GM15510 (cell line): ENCODE measurements around the gene INTS6.

Experiments used
- POLR2A ChIP-seq: IDR thresholded peaks from 3 replicates; pipeline ENCODE4 v1.6.1; 2011; ENCODE audit warnings: borderline replicate concordance; ENCODE audit not compliant: insufficient read length; ENCODE audit errors: extremely low read depth

Gene INTS6

GRCh38 chr13:51346397-51346796, 106.4 kb downstream of the INTS6 start:
- no peak for TF ChIP-seq POLR2A

GRCh38 chr13:51343475-51343874, 109.4 kb downstream of the INTS6 start:
- TF ChIP-seq POLR2A = no peak

- TF ChIP-seq POLR2A = no peak
Observed at GRCh38 chr13:51342706-51343105, 110.1 kb downstream of the INTS6 start.

DNA sequence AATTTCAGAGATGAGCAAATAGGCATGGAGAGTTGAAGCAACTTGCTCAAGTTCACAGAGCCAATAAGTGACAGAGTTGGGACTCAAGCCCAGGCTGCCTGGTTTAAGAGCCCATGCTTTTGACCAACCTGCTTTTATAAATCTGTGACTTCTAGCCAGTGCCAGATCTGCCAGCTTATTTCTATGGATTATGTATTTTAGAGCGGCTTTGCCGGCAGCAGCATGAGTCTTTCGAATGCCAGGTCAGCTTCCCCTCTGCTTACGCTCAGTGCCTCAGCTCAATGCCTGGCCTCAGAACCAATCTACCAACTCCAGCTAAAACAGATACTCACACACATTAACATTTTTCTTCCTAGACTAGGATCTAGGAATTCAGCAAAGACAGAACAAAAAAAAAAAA, 111.0 kb downstream of the INTS6 start:
- no peak for TF ChIP-seq POLR2A

- no peak for TF ChIP-seq POLR2A
Observed at GRCh38 chr13:51341232-51341631, 111.6 kb downstream of the INTS6 start.

DNA sequence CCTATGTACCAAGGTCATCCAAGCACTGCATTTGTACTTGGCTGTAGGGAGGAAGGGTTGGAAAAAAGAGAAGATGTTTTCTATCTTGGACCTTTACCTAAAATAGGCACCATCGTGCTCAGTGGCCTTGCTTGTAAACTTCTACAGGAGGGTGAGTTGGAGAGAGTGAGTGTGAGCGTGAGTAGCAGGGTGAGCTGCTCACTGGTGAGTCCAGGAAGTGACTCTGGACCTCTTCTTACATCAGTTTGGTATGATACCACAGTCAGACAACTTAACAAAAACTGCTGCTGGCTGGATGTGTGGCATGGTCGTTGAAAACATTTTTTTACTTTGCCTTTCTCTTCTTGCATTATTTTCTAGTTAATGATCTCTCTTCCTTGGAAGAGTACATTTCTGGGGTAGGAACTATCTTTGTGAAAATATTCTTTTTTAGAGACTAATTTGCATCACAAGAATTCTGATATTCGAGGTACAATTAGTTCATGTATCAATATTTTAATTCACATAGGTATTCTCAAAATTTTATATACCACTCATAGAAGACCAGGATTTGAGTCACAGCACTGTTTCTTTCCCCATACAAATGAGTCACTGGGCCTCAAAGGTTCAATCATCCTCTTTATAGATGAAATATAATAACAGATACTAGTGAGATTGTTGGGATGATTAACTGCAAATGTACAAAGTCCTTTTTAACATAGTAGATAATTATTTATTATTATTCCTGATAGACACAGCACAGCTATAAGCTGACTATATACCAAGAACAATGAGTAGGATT, 112.7 kb downstream of the INTS6 start:
- no peak for TF ChIP-seq POLR2A

GRCh38 chr13:51339354-51339753, 113.5 kb downstream of the INTS6 start, which contains the start of gene SERPINE3:
Gene SERPINE3 (plus strand): TSS chr13:51339691. CDS start chr13:51341092, 1,401 bp downstream.
- no peak for TF ChIP-seq POLR2A

GRCh38 chr13:51336746-51337145, 116.1 kb downstream of the INTS6 start:
- TF ChIP-seq POLR2A = no peak

DNA sequence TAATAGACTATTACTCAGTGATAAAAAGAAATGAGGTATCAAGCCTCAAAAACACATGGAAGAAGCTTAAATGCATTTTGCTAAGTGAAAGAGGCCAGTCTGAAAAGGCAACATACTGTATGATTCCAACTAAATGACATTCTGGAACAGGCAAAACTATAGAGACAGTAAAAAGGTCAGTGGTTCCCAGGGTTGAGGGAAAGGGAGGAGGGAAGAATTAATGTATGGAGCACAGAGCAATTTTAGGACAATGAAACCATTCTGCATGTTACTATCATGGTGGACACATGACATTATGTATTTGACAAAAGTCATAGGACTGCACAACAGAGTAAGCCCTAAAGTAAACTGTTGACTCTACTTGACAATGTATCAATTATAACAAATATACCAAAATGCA, 119.0 kb downstream of the INTS6 start:
- no peak for TF ChIP-seq POLR2A

DNA sequence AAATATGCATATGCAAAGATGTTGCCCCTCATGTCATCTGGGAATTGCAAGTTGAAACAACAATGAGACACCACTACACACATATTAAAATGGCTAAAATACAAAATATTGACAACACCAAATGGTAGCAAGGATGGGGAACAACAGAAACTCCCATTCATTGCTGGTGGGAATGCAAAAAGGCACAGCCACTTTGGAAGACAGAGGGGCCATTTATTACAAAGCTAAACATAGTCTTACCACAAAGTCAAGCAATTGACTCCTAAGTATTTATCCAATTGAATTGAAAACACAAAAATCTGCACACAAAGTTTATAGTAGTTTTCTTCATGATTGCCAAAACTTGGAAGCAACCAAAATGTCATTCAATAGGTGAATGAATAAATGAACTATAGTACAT, 119.4 kb downstream of the INTS6 start:
- no peak for TF ChIP-seq POLR2A

DNA sequence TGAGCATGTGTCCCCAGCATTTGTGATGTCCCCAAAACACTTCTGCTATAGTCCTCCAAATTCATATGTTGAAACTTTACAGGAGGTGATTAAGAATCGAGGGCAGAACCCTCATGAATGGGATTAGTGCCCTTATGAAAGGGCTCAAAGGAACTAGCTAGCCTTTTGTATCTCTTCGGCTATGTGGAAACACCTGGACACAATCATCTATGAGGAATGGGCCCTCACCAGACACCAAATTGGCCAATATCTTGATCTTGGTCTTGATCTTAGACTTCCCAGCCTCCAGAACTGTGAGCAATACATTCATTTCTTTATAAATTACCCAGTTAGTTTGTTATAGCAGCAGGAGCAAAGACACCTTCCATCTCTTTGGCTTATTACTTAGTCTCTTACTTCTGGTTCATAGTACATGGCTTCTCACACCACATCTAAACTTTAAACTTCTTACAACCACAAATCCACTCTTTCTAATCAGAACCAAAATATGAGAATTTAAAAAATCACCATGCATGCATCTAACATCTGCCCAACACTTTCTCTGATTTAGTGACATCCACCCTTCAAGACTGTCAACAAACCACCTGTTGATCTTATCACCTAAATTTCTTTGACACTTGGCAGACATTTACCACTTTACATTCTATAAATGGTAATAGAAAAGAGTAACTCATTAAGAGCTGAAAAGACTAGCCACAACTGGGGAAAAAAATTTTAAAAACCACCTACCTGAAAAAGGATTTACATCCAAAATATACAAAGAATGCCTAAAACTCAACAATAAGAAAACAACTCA, 120.1 kb downstream of the INTS6 start:
- TF ChIP-seq POLR2A = no peak

DNA sequence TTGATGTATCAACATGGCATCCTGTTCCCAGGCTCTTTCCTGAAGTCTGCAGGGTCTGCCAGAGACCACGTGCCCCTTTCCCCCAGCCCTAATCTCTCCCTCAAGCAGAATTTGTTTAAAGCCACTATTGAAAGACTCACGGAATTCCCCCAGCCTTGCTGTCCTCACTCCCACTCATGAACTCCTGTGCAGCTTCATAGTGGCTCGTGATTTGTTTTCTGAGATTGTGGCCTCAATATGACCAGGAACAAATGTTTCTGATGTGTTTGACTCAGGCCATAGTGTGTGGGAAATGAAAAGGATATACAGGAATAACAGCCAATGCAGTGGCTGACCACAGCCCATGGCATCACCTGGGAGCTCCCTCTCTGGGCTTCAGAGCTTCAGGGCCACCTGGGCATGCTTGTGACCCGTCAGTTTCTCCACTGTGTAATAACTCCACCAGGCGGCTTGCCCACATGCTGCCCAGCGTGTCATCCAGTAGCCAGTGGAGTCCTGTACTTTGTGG, 121.4 kb downstream of the INTS6 start:
- TF ChIP-seq POLR2A = no peak

DNA sequence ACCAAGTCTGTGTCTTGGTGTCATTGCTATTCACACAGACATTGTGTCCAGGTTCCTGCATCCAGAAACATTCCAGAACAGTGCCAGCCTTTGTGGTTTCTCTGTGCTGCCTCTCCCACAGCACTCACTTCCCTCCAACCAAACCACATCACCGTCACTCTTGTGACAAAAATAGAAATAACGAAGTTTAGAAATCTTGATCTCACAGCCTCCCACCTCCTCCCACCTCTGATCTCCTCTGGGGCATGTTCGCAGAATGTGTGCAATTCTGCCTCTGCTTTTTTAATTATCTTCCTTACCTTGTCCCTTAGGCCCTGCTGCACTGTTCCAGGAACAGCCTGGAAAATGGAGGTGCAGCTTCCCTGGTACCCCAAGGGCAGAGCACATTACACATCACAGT, 122.0 kb downstream of the INTS6 start:
- TF ChIP-seq POLR2A = no peak

- no peak for TF ChIP-seq POLR2A
Observed at GRCh38 chr13:51329606-51330005, 123.2 kb downstream of the INTS6 start.

GRCh38 chr13:51328488-51328887, 124.3 kb downstream of the INTS6 start:
- TF ChIP-seq POLR2A = no peak

DNA sequence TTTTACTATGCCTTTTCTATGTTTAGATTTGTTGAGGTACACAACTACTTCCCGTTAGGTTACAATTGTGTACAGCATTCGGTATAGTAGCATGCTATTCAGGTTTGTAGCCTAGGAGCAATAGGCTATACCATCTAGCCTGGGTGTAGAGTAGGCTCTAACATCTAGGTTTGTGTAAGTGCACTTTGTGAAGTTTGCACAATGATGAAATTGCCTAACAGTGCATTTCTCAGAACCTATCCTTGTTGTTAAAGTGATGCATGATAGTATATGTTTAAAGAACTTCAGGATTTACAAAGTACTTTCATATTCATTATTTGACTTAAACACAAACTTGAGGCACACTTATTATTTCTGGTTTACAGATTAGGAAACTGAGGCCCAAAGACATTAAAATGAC, 124.9 kb downstream of the INTS6 start:
- TF ChIP-seq POLR2A = no peak

DNA sequence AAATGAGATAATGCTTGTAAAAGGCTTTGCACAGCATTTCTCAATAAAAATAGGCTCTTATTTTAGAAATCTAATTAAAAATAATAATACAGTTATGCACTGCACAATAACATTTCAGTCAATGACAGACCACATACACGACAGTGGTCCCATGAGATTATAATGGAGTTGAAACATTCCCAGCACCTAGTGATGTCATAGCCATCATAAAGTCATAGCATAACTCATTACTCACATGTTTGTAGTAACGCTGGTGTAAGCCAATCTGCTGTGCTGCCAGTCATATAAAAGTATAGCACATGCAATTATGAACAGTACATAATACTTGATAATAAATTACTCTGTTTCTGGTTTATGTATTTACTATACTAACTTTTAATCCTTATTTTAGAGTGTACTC, 126.1 kb downstream of the INTS6 start:
- TF ChIP-seq POLR2A = no peak

- no peak for TF ChIP-seq POLR2A
Observed at GRCh38 chr13:51325837-51326236, 127.0 kb downstream of the INTS6 start.
